ENCODE results near the gene CKMT2.

The CKMT2 gene

DNA sequence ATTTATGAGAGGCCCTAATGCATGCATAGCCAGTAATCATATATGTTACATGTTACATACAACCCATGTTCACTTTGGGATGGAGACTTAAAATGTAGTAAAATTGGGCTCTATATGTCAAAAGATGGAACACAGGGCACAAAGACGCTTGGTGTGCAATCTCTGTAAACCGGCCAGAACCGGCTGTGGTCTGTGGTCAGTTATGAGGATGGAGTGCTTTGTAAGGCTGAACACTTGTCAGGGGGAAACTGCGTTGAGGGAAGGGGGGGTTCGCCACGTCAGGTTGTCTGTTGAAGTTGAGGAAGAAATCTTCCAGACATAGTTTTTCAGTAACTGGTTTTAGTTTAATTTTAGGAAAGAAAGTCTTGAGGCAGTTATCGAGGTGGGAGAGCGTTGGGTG lies 2.7 kb upstream of the CKMT2 start:
- H3K36me3 ChIP-seq (ENCODE audit: insufficient read depth, low read length): no peaks in the 10 kb centered on the region
- peaks cover 8% of the 10 kb centered on the region; the same call in 1 of the 2 replicates for H3K4me1 ChIP-seq (ENCODE audit: insufficient read depth, low read length)
- H3K9ac ChIP-seq (ENCODE audit: low read depth, low read length): no peak overlapping the region
- H3K9me3 ChIP-seq (ENCODE audit: control insufficient read depth, insufficient read depth, low read length): no peaks in the 10 kb centered on the region

DNA sequence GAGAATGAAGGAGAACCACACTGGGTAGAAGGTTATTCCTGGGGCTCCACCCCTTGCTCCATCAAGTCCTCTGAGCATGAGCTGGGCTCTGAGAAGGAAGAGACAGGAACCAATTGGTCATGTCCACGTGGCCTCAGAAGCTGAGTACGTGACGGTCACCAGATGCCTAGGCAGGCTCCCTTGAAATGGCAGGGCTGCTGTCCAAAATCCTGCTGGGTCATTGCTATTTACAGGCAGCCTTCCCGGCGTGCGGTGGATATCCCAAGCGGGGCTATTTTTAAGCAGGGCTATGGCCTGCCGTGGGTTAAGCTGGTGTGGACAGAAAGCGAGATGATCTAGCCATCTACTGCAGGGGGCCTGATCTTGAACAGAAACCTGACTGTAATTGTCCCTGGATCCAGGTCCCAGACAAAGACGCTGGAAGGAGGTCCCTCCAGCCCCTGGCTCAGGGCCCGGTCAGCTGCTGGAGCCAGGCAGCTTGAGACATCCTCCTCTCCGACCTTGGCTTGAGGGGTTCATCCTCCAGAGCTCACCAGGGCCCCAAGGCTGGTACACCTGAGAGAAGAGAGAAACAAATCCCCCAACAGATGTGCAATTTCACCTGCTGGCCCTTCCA lies 550 bp upstream of the CKMT2 start:
- H3K9ac ChIP-seq (ENCODE audit: low read depth, low read length): peak overlapping the region; percentile 54; the same call in 1 of the 2 replicates
- H3K9me3 ChIP-seq (ENCODE audit: control insufficient read depth, insufficient read depth, low read length): no peaks in the 10 kb centered on the region
- H3K4me1 ChIP-seq (ENCODE audit: insufficient read depth, low read length): peaks cover 8% of the 10 kb centered on the region; the same call in 1 of the 2 replicates
- no peaks in the 10 kb centered on the region for H3K36me3 ChIP-seq (ENCODE audit: insufficient read depth, low read length)

DNA sequence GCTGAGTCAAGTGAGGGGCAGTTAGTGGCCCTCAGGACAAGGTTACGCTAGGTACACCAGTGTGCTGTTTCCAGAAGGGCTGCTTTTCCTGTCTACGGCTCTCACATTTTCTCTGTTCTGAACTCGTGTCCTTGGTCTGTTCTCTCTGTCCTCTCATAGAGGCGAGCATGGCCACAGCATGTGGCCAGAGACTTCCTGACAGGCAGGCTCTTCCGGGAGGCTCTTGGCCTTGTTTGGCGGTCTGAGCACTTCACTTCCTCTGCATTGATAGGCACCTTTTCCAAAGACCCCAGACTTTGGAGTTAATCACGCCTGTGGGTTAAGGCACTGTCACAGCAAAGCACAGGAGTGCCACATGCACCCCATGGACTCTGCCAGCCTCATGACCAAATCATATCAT lies 1.2 kb downstream of the CKMT2 start:
- Histone ChIP-seq H3K9me3 (ENCODE audit: control insufficient read depth, insufficient read depth, low read length) (no peaks in the 10 kb centered on the region), H3K4me1 (ENCODE audit: insufficient read depth, low read length) (peaks cover 8% of the 10 kb centered on the region; the same call in 1 of the 2 replicates), H3K36me3 (ENCODE audit: insufficient read depth, low read length) (no peaks in the 10 kb centered on the region), H3K9ac (ENCODE audit: low read depth, low read length) (no peak overlapping the region)

DNA sequence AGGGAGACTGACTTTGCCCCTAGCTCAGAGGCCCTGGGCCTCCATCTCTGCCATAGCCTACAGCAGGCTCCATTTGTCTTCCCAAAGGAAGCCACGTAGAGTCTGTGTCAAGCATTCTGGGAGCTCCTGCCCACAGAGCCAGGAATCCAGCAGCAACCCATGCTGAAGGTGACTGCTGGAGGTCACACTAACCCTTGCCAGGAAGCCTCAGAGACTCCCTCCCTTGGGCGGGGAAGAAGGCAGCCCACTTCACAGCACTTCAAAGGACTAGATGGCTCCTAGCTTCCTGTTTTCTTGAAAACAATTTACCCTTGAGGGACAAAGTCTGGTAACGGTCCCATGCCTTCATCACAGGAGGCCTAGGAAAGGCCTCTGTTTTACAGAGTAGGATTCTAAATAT lies 1.7 kb downstream of the CKMT2 start:
- Histone ChIP-seq H3K36me3 (ENCODE audit: insufficient read depth, low read length) (no peaks in the 10 kb centered on the region), H3K9me3 (ENCODE audit: control insufficient read depth, insufficient read depth, low read length) (no peaks in the 10 kb centered on the region), H3K9ac (ENCODE audit: low read depth, low read length) (no peak overlapping the region), H3K4me1 (ENCODE audit: insufficient read depth, low read length) (peaks cover 8% of the 10 kb centered on the region; the same call in 1 of the 2 replicates)

DNA sequence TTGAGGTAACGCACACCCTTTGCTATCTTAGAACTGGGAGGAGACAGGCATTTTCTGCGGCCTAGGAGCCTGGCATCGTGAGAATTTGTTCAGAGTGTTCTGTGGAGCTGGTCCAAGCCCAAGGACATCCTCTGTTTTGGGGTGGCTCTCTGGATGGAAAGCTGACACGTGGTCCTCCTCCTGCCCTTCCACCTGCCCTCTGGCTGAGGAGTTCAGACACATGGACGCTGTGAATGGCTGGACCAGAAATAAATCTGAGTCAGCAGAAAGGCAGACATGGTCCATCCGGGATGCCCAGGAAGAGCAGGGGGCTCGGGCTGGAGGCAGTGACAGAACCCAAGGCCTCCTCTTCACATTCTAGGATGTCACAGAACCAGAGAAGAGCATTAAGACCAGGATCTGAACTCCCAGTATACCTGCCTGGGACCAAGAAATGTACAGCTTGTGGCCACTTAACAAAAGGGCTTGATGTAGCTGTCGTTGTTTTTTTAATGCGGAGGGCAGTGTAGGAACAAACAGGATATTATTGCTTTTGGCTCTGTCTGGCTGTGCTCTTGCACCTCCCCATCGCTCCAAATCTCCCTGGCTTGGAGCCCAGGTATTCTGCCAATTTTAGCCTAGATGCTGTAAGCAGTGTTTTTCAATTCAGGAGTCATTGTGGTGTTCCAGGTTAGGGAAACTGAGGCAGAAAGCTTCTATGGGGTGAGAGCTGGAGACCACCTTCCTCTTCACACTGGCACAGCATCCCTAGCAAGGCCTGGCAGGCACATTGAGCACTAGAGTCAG lies 2.4 kb downstream of the CKMT2 start:
- H3K9ac ChIP-seq (ENCODE audit: low read depth, low read length): no peak overlapping the region
- peaks cover 8% of the 10 kb centered on the region; the same call in 1 of the 2 replicates for H3K4me1 ChIP-seq (ENCODE audit: insufficient read depth, low read length)
- H3K9me3 ChIP-seq (ENCODE audit: control insufficient read depth, insufficient read depth, low read length): no peaks in the 10 kb centered on the region
- no peaks in the 10 kb centered on the region for H3K36me3 ChIP-seq (ENCODE audit: insufficient read depth, low read length)

DNA sequence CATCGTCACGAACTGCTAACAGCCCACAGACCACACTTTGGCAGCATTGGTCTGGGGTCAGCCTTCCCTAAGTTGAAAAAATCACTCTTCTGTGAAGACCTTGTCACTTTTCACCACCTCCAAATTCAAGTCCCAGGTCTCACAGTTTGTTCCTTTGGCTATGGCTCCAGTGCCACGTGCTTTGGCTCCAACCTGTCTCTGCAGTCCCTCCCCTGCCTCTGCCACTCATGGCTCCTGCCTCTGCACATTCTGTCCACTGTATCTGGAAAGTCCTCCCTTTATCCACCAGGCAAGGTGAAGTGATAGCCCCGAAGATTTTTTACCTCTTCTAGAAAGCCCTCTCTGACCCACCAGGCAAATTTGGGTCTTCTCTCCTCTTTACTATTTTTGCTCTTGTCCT lies 5.3 kb downstream of the CKMT2 start:
- Histone ChIP-seq H3K9me3 (ENCODE audit: control insufficient read depth, insufficient read depth, low read length) (no peaks in the 10 kb centered on the region), H3K36me3 (ENCODE audit: insufficient read depth, low read length) (no peaks in the 10 kb centered on the region), H3K4me1 (ENCODE audit: insufficient read depth, low read length) (peaks cover 11% of the 10 kb centered on the region), H3K9ac (ENCODE audit: low read depth, low read length) (no peak overlapping the region)

DNA sequence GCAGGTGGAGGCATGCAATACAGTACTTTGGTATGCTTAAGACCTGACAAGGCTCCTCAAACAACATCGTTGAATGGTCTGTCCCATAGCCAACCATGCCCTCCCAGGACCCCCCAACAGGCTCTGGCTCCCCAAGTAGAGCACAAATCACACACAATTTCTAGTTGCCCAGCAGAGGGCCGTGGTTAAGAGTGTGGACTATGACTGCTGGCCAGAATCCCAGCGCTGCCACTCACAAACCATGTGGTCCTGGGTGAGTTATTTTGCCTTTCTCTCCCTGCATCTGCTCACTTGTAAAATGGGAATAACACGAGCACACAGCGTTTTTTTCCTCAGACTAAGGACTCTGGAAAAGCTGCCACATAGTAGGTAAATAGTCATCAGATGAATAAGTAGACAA lies 6.5 kb downstream of the CKMT2 start:
- Histone ChIP-seq H3K9me3 (ENCODE audit: control insufficient read depth, insufficient read depth, low read length) (no peaks in the 10 kb centered on the region), H3K36me3 (ENCODE audit: insufficient read depth, low read length) (no peaks in the 10 kb centered on the region), H3K4me1 (ENCODE audit: insufficient read depth, low read length) (peaks cover 3% of the 10 kb centered on the region; the same call in 1 of the 2 replicates), H3K9ac (ENCODE audit: low read depth, low read length) (no peak overlapping the region)

DNA sequence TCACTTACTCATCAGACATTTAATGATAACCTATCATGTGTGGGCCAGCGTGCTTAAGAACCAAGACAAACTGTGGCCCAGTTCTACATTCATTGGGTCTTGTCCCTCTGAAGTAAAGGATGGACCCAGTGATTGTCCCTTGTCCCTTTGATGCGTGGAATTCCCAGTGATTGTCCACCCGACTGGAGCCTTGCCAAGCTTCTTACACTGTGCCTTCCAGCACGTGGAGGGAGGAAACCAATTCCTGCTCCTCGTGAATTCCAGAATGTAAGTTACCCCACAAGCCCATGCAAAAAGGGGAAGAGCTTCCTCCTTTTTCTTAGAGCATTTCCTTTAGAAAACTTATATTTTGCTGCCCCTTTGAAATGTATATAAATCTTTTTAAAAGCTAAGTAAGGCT lies 7.9 kb downstream of the CKMT2 start:
- H3K36me3 ChIP-seq (ENCODE audit: insufficient read depth, low read length): no peaks in the 10 kb centered on the region
- no peak overlapping the region for H3K9ac ChIP-seq (ENCODE audit: low read depth, low read length)
- no peaks in the 10 kb centered on the region for H3K9me3 ChIP-seq (ENCODE audit: control insufficient read depth, insufficient read depth, low read length)
- peaks cover 3% of the 10 kb centered on the region; the same call in 1 of the 2 replicates for H3K4me1 ChIP-seq (ENCODE audit: insufficient read depth, low read length)

DNA sequence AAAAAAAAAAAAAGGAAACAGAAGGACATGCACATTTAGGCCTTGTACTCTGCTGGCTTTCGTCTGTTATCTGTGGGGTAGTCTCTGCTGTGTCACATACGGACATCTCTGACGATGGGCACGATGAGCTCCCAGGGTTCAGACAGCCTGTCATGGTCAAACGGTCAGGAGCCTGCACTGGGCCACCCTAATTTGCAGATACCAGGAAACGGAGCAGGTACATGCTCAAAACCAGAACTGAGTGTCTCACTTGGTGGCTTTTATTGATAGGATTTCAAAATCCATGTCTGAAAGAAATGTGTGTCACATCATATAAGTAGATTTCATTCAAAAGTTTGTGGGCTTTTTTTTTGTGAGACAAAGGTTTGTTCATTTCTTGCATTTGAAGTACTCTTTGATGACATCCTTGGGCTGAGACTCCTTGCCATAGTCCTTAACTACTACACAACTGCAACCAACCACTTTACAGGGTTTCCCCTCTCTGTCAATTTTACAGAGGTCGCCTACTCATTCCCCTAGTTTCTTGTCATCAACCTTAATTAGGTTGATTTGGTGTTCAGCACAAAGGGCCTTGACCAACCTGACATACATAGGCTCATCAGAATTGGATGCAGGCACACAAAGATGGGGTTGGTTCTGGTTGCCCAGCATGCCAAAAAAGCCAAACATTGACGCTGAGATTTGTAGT lies 9.0 kb downstream of the CKMT2 start:
- no peaks in the 10 kb centered on the region for H3K9me3 ChIP-seq (ENCODE audit: control insufficient read depth, insufficient read depth, low read length)
- H3K36me3 ChIP-seq (ENCODE audit: insufficient read depth, low read length): no peaks in the 10 kb centered on the region
- peaks cover 5% of the 10 kb centered on the region for H3K4me1 ChIP-seq (ENCODE audit: insufficient read depth, low read length)
- no peak overlapping the region for H3K9ac ChIP-seq (ENCODE audit: low read depth, low read length)

DNA sequence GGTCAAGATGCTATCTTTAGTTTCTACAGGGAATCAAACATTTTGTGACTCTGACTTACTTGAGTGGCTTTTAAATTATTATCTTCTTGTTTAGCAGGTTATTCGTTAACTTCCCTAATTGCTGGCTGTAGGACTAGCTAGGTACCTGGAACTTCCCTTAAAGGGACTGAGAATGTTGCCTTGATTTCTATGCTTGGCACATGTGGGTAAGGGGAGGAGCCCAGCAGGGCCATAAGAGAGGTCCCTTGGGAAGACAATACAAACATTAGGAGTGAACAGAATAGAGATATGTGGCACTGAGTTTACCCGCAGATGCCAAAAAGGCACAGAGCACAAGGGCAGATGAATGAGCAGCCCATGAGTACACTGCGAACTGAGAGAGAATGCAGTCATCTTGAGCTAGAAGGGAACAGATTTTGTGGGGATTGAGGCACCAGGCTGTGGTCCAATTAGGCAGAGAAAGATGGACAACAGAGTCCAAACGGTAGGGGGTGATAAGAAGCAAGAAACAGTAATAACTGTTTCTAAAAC lies 9.8 kb downstream of the CKMT2 start:
- H3K9me3 ChIP-seq (ENCODE audit: control insufficient read depth, insufficient read depth, low read length): no peaks in the 10 kb centered on the region
- H3K4me1 ChIP-seq (ENCODE audit: insufficient read depth, low read length): peaks cover 8% of the 10 kb centered on the region
- no peak overlapping the region for H3K9ac ChIP-seq (ENCODE audit: low read depth, low read length)
- no peaks in the 10 kb centered on the region for H3K36me3 ChIP-seq (ENCODE audit: insufficient read depth, low read length)

DNA sequence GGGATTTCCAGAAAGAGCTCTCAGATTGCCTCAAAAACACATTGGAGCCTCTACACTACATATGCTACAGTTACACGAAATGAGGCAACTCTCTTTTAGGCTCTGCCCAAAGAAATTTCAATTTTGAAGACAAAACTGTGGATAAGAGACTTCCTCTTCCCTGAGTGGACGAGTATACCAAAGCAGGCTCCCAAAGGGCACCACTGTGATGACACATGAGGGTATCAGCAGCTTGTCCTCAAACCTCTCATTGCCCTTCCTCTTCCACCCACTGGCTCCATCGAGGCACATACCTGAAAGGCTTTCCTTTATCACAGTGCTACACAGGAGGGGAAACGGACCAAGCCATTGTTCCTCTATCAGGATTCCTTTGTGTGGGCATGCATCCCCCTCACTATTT lies 11.3 kb downstream of the CKMT2 start:
- Histone ChIP-seq H3K9ac (ENCODE audit: low read depth, low read length) (no peak overlapping the region), H3K4me1 (ENCODE audit: insufficient read depth, low read length) (peaks cover 12% of the 10 kb centered on the region), H3K9me3 (ENCODE audit: control insufficient read depth, insufficient read depth, low read length) (no peaks in the 10 kb centered on the region), H3K36me3 (ENCODE audit: insufficient read depth, low read length) (no peaks in the 10 kb centered on the region)

DNA sequence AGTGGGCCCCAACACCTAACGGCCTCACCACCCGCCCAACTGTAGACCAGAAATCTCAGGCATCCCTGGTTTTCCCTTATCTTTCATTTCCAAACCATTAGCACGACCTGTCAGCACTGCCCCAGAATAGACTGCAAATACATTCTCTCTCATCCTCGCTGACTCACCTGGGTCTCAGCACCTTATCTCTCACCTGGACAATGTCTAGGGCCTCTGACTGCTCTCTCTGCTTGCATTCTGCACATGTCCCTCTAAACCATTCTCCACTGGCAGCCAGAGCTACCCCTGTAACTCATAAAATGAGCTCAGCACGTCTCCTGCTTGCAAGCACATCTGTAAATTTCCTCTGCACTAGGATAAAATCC lies 12.7 kb downstream of the CKMT2 start:
- Histone ChIP-seq H3K9me3 (ENCODE audit: control insufficient read depth, insufficient read depth, low read length) (no peaks in the 10 kb centered on the region), H3K9ac (ENCODE audit: low read depth, low read length) (no peak overlapping the region), H3K36me3 (ENCODE audit: insufficient read depth, low read length) (no peaks in the 10 kb centered on the region; the same call in 1 of the 2 replicates), H3K4me1 (ENCODE audit: insufficient read depth, low read length) (peaks cover 12% of the 10 kb centered on the region)

DNA sequence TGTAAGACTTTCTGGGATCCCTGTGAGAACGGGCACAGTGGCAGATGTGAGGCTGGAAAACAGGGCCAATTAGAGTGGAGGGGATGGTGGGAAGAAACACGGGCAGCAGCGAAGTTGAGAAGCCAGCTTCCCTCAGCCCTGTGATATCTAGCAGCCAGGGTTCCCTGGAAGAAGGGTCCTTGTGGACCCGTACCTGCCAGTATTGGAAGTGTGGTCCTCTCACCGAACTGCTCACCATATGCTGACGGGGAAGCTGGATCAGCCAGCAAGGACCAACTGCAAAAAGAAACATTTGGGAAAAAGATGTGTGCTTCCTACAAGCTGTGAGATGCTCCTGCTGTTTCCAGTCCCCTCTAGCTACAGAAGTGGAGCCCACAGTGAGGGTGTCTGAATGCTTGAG lies 13.6 kb downstream of the CKMT2 start:
- Histone ChIP-seq H3K36me3 (ENCODE audit: insufficient read depth, low read length) (no peaks in the 10 kb centered on the region; the same call in 1 of the 2 replicates), H3K9me3 (ENCODE audit: control insufficient read depth, insufficient read depth, low read length) (no peaks in the 10 kb centered on the region), H3K9ac (ENCODE audit: low read depth, low read length) (no peak overlapping the region), H3K4me1 (ENCODE audit: insufficient read depth, low read length) (peaks cover 9% of the 10 kb centered on the region; the same call in 1 of the 2 replicates)

DNA sequence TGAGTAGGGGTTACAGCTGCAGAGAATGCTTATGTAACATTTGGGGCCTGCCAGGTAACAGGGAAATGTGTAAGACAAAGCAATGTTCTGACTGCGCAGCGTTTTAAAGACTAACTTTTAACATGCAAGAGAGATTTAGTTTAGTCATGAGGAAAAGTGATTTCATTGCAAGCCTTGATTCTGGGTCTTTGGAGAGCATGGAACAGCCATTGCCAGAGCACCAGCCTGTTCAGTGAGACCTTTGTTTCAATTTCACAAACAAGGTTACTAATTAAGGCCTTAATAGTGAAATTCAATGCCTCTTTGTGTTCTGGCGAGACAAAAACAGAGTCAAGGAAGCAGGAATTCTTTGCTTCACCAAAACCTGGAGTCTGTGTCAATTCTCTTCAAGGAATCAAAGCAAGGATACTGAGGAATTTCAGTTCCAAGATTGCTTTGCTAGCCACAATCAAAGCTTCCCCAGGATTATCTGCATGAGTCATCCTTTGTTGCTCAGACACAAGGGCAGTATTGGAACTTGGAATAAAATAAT lies 14.4 kb downstream of the CKMT2 start:
- Histone ChIP-seq H3K9me3 (ENCODE audit: control insufficient read depth, insufficient read depth, low read length) (no peaks in the 10 kb centered on the region), H3K4me1 (ENCODE audit: insufficient read depth, low read length) (peaks cover 9% of the 10 kb centered on the region; the same call in 1 of the 2 replicates)

More for the DNA sequence above, 14.4 kb downstream of the CKMT2 start:
- H3K9ac ChIP-seq (ENCODE audit: low read depth, low read length): no peak overlapping the region
- H3K36me3 ChIP-seq (ENCODE audit: insufficient read depth, low read length): no peaks in the 10 kb centered on the region; the same call in 1 of the 2 replicates

Measured in ES-I3 (cell line).